Neural crest cell (in vitro differentiated cells): ENCODE measurements around the gene TBX6. TPM values are rescaled to one million over a fixed set of nuclear protein-coding genes. Genes with fewer than 3 reads are reported as not detected.
A peak's percentile ranks its signal among the peaks of the same experiment; 100 is the strongest.

Experiments used
- DNase-seq: peaks from one replicate; pipeline ENCODE4 v3.0.0; 2021; ENCODE audit warnings: low read depth, mixed read lengths, low spot score
- H3K27ac Mint-ChIP-seq: one replicate; pipeline ENCODE4 v1.8.0; 2021; ENCODE audit warnings: mild to moderate bottlenecking, mixed read lengths; ENCODE audit not compliant: unreplicated experiment
- H3K27me3 Mint-ChIP-seq: 2 replicates; pipeline ENCODE4 v1.8.0; 2021; ENCODE audit warnings: low read depth, mild to moderate bottlenecking, mixed read lengths
- H3K36me3 Mint-ChIP-seq: 2 replicates; pipeline ENCODE4 v1.8.0; 2021; ENCODE audit warnings: low read depth, mild to moderate bottlenecking, mixed read lengths
- H3K4me1 Mint-ChIP-seq: 2 replicates; pipeline ENCODE4 v1.8.0; 2021; ENCODE audit warnings: mixed read lengths
- H3K4me3 Mint-ChIP-seq: one replicate; pipeline ENCODE4 v1.8.0; 2021; ENCODE audit warnings: mild to moderate bottlenecking, mixed read lengths
- H3K9me3 Mint-ChIP-seq: 2 replicates; pipeline ENCODE4 v1.8.0; 2021; ENCODE audit warnings: mixed read lengths
- total RNA-seq: library from RNA; stranded (reverse); gene quantifications from 2 replicates; pipeline ENCODE4 v1.2.1, GENCODE V29; 2021
- TF ChIP-seq, protein P1 (sequence below): fragments of 200-600 bp; sonication (generic); conservative IDR thresholded peaks from 2 replicates; pipeline ENCODE4 v1.5.0; 2021; ENCODE audit warnings: antibody characterized with exemption, mild to moderate bottlenecking

TBX6 gene
- total RNA-seq, 1 donor from 2014 or later, result 0.79 TPM

DNA sequence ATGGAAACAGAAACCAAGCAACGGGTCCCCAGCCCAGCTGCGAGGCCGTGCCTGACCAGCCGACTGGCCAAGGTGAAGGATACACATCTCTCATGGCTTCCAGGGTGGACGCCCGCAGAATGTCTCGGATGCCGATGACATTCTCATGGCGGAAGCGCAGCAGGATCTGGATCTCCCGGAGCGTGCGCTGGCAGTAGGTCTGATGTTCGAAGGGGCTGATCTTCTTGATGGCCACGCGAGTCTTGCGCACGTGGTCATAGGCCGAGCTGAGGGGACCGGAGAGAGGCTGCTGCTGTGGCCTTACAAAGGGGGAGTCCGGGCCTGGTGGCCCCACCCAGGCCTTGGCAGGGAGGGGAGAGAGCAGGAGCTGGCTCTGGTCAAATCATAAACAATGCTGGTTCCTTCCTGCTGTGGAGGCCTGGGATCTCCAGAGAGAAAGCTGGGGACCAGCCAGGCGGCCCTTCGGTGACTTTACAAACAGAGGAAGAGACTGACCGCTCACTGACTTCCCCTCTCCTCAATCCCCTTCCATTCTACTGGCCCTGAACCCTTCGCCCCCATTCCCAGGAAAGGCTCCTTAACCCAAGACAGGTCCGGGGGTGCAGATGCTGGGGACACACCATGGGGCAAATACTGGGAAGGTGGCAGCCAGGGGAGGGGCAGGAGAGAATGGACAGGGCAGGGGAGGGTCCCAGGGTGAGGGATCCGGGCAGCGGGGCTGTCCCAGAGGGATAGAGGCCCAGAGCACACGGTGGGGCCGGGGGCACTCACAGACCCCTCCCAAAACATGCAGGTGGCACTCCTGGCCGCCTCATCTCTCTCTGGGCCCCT is 30.2 kb upstream of the TBX6 start:
- H3K4me1 Mint-ChIP-seq, result peaks cover 15% of the 10 kb centered on the region
- H3K4me3 Mint-ChIP-seq, result peak overlapping the region; percentile 90
- peak overlapping the region; percentile 98 for H3K27ac Mint-ChIP-seq
- no peaks in the 10 kb centered on the region for H3K27me3 Mint-ChIP-seq
- no peaks in the 10 kb centered on the region for H3K9me3 Mint-ChIP-seq
- H3K36me3 Mint-ChIP-seq, result no peaks in the 10 kb centered on the region
- TF ChIP-seq, protein P1, sequence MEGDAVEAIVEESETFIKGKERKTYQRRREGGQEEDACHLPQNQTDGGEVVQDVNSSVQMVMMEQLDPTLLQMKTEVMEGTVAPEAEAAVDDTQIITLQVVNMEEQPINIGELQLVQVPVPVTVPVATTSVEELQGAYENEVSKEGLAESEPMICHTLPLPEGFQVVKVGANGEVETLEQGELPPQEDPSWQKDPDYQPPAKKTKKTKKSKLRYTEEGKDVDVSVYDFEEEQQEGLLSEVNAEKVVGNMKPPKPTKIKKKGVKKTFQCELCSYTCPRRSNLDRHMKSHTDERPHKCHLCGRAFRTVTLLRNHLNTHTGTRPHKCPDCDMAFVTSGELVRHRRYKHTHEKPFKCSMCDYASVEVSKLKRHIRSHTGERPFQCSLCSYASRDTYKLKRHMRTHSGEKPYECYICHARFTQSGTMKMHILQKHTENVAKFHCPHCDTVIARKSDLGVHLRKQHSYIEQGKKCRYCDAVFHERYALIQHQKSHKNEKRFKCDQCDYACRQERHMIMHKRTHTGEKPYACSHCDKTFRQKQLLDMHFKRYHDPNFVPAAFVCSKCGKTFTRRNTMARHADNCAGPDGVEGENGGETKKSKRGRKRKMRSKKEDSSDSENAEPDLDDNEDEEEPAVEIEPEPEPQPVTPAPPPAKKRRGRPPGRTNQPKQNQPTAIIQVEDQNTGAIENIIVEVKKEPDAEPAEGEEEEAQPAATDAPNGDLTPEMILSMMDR, result no peak
- DNase-seq, result no peak

DNA sequence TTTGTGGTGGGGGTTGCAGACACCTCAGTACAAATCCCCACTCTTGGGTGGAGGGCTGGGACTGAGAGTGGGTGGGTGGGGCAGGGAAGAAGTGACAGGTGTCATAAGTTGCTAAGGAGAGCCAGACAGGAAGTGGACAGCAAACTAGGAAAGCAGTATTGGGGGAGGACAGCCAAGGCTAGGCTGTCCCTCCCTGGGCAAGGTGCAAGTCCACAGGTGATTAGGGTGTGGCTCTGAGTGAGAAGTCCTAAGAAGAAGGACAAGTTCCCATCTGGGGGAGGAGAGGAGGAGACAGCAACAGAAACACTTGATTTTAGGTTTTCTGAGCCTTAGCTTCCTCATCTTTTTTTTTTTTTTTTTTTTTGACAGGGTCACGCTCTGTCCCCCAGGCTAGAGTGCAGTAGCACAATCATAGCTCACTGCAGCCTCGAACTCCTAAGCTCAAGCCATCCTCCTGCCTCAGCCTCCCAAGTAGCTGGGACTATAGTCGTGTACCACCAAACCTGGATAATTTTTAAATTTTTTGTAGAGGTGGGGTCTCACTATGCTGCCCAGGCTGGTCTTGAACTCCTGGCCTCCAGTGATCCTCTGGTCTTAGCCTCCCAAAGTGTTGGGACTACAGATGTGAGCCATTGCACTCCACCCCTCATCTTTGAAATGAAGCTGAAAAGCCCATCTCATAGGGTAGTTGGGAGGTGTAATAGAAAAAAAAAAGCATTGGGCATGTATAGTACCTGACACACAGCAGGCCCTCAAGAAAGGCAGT is 28.8 kb upstream of the TBX6 start:
- no peak for DNase-seq
- TF ChIP-seq, protein P1, result no peak
- peak overlapping the region; percentile 38 for H3K4me3 Mint-ChIP-seq
- H3K27me3 Mint-ChIP-seq, result no peaks in the 10 kb centered on the region
- H3K9me3 Mint-ChIP-seq, result no peaks in the 10 kb centered on the region
- H3K36me3 Mint-ChIP-seq, result no peaks in the 10 kb centered on the region
- H3K4me1 Mint-ChIP-seq, result peaks cover 15% of the 10 kb centered on the region
- no peak overlapping the region for H3K27ac Mint-ChIP-seq

DNA sequence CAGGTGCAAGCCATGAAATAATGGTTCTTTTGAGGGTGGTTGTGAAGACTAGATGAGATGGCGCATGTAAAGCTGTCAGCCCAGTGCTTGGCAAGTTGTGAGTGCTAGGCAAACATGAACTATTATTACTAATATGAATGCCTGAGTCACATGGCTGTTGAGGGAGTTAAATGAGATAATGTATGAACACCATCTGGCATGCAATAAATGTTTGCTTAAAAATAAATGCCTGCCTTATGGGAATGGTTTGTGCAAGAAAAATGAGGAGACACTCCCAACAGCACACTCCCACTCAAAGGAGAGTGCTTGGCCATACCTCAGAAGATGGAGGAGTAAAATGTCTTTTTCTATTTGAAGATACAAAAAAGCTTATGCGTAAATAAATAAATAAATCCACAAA is 27.7 kb upstream of the TBX6 start:
- Mint-ChIP-seq H3K9me3 (no peaks in the 10 kb centered on the region), H3K27me3 (no peaks in the 10 kb centered on the region), H3K4me1 (peaks cover 14% of the 10 kb centered on the region), H3K36me3 (no peaks in the 10 kb centered on the region), H3K27ac (no peak overlapping the region), H3K4me3 (peak overlapping the region; percentile 32)
- no peak for DNase-seq
- TF ChIP-seq, protein P1, result no peak

DNA sequence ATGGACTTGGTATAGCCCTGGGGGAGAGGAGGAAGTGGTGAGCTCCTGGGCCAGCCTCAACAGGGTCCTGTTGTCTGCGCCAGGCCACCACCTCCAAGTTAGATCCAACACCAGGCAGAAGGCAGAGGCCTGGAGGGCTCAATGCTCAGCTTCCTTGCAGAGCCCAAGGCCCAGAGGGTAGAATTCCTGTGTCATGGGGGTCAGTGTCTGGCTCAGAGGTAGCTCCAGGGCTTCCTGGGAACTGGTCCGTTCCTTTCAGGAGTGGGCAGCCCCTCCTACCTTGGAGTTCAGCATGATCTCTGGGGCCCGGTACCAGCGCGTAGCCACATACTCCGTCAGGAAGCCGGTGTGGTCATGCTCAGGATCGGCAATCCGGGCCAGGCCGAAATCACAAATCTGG is 26.0 kb upstream of the TBX6 start:
- H3K9me3 Mint-ChIP-seq, result no peaks in the 10 kb centered on the region
- H3K4me1 Mint-ChIP-seq, result peaks cover 10% of the 10 kb centered on the region

More for the DNA sequence above, 26.0 kb upstream of the TBX6 start:
- H3K27me3 Mint-ChIP-seq, result no peaks in the 10 kb centered on the region
- no peak overlapping the region for H3K4me3 Mint-ChIP-seq
- TF ChIP-seq, protein P1, result no peak
- no peak overlapping the region for H3K27ac Mint-ChIP-seq
- H3K36me3 Mint-ChIP-seq, result no peaks in the 10 kb centered on the region
- no peak for DNase-seq
